IPS-NIHi11 (cell line): ENCODE data around the gene RGS16.
A peak's percentile ranks its signal among the peaks of the same experiment; 100 is the strongest.
"Not testable (repeated sequence)": the region's sequence is repeated elsewhere in the genome, so short reads cannot be mapped to it uniquely, and the experiment has no call there.

Experiments used
- DNase-seq: peaks from one replicate; pipeline ENCODE4 v3.0.0; 2012; ENCODE audit warnings: mixed read lengths, low spot score

RGS16 gene

GRCh38 chr1:182604175-182605164 is at the start of gene RGS16:
Gene RGS16, minus strand, starts transcription at chr1:182604389. Its CDS starts 130 bp downstream, at chr1:182604259.
- peak; percentile 96 for DNase-seq

- DNase-seq: no peak
Observed at GRCh38 chr1:182653986-182654385, 49.8 kb upstream of the RGS16 start.

- DNase-seq: no peak
Observed at GRCh38 chr1:182652933-182653332, 48.7 kb upstream of the RGS16 start.

DNA sequence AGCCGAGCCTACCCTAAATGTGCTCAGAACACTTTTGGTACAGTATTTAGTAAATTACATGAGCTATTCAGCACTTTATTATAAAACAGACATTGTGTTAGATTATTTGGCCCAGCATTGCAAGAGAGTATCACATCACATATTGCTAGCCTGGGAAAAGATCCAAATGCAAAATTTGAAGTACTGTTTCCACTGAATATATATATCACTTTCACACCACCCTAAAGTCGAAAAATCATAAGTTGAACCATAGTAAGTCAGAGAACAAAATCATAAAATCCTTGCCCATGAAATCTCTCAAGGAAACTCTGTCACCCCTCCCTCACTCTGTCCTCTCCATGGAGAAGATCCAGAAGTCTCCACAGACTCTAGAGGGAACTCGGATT is 47.1 kb upstream of the RGS16 start:
- DNase-seq: no peak

DNA sequence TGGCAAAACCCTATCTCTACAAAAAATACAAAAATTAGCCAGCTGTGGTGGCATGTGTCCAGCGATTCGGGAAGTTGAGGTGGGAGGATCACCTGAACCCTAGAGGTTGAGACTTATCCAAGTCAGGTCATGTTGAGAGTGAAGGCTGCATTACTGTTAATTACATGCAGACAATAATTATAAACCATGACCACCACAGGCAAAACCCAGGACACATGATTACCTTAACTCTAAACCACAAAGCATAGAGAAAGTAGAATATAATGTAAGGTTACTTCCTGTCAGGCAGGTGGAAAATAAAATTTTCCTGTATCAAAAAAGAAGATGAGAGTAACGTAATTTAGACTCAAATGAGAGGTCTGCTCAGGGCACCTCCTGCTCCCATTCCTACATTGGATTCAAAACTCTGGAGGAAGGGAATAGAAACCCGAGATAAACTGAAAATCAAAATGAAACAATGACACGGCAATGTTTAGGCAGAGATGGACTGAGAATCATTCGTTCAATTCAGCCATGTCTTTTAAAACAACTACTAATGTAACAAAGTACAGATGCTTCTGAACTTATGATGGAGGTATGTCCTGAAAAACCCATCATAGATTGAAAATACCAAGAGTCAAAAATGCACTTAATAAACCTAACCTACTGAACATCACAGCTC is 46.6 kb upstream of the RGS16 start:
- DNase-seq: no peak

DNA sequence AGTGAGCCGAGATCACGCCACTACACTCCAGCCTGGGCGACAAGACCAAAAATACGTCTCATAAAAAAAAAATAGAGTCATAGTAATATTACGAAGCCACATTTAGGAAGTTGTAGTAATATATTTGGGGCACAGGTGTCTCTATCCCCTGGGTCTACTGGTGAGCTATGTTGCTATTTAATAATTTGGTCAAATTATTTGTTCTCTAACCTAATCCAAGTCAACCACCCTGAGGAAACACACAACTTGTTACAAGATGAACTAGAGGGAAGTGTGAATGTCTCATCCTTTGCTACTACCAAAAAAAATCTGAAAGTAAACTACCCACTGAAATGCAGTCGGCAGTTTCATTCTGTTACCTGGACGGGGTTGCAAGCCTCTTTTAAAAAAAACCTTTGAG is 44.9 kb upstream of the RGS16 start:
- DNase-seq: no peak

GRCh38 chr1:182646739-182647138 is 42.5 kb upstream of the RGS16 start:
- DNase-seq: no peak

GRCh38 chr1:182644886-182645285 is 40.7 kb upstream of the RGS16 start:
- no peak for DNase-seq

DNA sequence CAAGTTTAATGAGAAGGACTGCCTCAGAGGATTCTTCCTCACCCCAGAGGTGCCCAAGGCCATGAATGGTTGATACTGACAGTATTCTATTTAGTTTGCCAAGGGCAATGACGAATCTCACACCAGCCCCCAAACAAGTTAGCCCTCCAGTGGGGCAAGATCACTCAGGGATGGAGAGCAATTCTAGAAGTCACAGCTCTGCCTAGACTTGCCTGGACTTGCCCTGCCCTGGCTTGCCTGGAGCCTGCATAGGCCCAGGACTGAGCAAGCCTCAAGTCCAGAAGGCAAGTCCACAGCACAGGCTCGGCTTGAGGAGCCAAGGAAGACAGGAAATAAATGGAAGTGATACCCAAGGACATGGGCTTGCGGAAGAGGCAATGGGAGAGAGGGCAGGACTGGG is 39.5 kb upstream of the RGS16 start:
- no peak for DNase-seq

DNA sequence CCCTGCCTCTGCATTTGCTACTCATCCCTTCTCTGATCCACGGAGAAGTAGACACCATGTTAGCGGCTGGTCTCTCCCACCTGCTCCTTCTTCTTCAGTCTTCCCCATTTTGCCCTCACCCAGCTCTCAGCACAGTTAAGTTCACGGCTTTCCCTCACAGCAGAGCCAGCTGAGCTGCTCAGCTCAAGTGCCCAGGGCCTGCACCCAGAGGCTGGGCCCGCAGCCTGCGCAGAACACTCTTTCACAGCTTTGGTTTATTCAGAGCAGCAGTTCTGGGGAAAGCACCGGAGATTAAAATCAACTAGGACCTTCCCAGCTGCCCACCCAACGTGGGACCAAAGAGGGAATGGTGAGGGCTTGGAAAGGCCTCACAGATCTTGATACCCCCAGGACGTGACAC is 38.3 kb upstream of the RGS16 start:
- DNase-seq: no peak

DNA sequence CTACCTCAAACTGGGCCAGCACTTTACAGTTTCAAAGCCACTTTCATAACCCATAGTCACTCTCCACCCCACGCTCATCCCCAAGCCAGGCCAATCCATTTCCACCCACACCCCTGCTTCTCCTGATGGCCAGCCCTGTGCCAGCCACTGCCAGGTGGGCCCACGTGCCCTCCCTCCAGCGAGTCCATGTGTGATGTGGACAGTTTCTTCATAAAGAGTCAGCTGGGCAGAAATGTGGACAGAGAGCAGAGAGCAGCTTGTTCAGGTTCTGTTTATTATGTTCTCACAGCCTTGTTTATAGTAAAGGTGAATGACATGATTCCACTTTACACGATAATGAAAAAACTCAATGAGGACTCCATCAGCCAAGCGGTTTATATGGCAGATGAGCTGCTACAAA is 37.4 kb upstream of the RGS16 start:
- DNase-seq: no peak

DNA sequence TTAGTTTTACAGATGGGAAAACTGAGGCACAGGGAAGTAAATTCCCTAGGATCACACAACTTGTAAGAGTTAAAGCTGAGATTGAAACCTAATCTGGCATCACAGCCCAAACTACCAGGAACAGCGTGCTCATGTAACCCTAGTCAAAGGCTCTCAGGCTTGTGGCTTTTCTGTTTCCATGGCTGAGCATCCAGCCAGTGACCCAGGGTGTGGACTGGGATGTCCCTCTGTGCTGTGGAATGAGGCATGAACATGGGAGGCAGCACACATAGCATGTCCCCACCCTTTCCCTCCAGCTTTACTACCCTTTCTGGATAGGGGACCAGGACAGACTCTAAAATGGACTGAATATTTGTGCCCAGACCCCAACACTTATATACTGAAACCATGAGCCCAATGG is 35.1 kb upstream of the RGS16 start:
- DNase-seq: no peak

DNA sequence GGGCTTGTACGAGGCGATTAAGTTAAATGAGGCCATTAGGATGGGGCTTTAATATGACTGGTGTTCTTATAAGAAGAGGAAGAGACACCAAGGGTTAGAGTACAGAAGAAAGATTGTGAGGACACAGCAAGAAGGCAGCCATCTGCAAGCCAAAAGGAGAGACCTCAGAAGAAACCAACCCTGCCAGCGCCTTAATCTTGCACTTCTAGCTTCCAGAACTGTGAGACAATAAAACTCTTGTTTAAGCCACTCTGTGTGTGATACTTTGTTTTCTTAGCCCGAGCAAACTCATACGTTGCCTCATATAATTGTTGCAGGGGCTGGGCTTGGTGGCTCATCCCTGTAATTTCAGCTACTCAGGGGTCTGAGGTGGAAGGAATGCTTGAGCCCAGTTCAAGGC is 33.6 kb upstream of the RGS16 start:
- no peak for DNase-seq

- DNase-seq: no peak
Observed at GRCh38 chr1:182635871-182636270, 31.7 kb upstream of the RGS16 start.

- DNase-seq: no peak
Observed at GRCh38 chr1:182634306-182635072, 30.3 kb upstream of the RGS16 start.

DNA sequence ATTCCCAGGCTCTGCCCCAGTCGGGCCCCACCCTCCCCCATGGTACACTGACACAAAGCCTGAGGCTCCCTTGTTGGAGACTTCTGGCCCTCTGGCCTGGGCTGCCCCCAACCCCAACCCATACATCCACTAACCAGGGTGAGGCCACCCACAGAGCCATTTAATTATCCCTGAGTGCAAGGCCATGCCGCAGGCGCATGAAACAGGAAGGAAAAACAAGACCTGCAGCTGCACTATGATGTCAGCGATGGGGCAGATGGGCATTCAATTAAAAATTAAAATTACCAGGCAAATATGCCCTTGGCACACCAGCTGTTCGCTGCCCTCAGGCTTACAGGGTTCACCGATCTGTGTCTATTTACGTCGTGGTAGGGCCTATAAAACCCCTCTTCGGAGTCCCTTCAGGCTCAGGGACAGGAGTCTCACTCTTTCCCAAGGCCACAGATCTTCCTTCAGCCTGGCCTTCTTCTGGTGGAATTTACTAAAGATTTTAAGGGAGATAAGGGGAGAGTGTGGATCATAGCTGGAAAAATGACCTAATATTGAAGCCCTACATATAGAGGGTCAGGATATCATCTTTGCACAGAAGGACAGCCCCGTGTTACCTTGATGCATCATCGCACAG is 29.6 kb upstream of the RGS16 start:
- no peak for DNase-seq

DNA sequence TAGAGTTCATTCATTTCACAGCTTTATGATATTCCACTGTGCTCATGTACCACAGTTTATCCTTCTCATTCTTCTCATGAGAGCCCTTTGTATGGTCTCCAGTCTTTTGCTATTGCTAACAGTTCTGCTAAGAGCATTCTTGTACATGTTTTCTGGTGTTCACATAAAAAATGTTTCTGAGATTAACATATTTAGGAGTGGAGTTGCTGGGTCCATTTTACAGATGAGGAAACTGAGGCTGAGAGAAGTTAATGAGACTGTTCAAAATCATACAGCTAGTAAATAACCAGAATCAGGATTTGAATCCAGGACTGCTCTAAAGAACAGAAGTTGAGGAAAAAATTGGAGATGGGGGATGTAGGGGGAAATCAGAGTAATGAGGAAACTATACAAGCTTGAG is 28.8 kb upstream of the RGS16 start:
- DNase-seq: no peak

DNA sequence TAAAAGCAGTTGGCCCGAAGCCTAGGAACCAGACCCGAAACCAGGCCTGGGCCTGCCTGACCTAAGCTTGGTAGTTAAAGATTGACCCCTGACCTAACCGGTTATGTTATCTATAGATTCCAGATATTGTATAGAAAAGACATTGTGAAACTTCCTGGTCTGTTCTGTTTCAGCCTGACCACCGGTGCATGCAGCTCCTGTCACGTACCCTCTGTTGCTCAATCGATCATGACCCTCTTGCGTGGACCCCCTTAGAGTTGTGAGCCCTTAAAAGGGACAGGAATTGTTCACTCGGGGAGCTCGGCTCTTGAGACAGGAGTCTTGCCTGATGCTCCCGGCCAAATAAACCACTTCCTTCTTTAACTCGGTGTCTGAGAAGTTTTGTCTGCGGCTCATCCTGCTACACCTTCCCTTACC is 28.3 kb upstream of the RGS16 start:
- not testable (repeated sequence) for DNase-seq

DNA sequence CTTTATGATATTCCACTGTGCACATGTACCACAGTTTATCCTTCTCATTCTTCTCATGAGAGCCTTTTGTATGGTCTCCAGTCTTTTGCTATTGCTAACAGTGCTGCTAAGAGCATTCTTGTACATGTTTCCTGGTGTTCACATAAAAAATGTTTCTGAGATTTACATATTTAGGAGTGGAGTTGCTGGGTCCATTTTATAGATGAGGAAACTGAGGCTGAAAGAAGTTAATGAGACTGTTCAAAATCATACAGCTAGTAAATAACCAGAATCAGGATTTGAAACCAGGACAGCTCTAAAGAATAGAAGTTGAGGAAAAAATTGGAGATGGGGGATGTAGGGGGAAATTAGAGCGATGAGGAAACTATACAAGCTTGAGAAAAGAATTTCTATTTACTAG is 27.8 kb upstream of the RGS16 start:
- DNase-seq: no peak

GRCh38 chr1:182631053-182631677 is 27.0 kb upstream of the RGS16 start:
- no peak for DNase-seq

DNA sequence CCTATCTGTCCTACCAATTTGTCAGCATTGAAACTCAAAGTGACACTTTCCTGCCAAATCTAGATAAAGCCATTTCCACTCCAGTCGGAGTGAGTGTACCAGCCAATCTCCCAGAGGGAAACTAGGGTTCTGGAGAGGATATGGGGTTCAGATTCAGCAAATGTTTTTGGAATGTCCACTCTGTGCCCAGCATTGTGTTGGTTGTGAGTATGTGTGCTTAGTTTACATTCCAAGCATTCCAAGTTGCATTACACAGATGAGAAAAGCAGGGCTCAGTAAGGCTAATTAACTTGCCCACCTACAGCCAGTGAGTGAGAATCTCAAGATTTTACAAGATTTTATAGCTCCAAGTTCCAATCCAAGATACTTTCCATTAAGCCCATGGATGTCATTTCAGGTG is 26.4 kb upstream of the RGS16 start:
- DNase-seq: no peak
